ENCODE data around the gene SEC31A. TPM values are rescaled to one million over a fixed set of nuclear protein-coding genes. Genes with fewer than 3 reads are reported as not detected.

Gene SEC31A
- total RNA-seq, 1 experiment from 2014 or later = 137 TPM

DNA sequence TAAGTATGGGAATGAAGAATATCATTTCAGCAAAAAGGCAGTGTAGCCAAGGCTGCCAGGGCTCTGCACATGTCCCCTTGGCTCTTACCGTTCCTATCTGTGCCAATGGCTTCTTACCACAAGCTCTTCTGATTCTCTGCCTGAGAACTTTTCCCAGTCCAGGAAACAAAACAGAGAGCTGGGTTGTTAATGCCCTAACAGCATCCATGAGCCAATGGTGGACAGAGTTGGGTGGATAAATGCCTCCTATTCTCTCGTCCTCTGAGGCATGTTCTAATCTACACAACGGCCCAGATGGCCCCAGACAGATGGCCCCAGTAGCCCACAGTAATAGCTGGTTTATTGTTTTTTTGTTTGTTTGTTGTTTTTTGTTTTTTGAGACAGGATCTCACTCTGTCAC, 120.3 kb downstream of the SEC31A start (continued):
- TF ChIP-seq TEAD4 (CRISPR knock-in tag; IDR thresholded peaks at IDR 0.05) = no peak

Other genes starting within 250 kb of the SEC31A start
- gene SCD5, start 92.4 kb downstream of the SEC31A start, total RNA-seq (2021) = 4.6 to 6.3 TPM (median 4.9 TPM) in 3 replicates
- gene THAP9, start 9.6 kb upstream of the SEC31A start, total RNA-seq (2021) = 16.8 to 17.7 TPM (median 17.0 TPM) in 3 replicates
- gene LIN54, start 119.7 kb upstream of the SEC31A start, total RNA-seq (2021) = 11.8 to 13.2 TPM (median 12.7 TPM) in 3 replicates
- gene COPS4, start 144.0 kb upstream of the SEC31A start, total RNA-seq (2021) = 26.9 to 30.9 TPM (median 28.7 TPM) in 3 replicates
- gene PLAC8, start 223.6 kb upstream of the SEC31A start, total RNA-seq (2021) = 1.4 to 3.1 TPM (median 1.6 TPM) in 3 replicates